ENCODE results near the gene PUDP.
A peak's percentile ranks its signal among the peaks of the same experiment; 100 is the strongest.

PUDP gene

DNA sequence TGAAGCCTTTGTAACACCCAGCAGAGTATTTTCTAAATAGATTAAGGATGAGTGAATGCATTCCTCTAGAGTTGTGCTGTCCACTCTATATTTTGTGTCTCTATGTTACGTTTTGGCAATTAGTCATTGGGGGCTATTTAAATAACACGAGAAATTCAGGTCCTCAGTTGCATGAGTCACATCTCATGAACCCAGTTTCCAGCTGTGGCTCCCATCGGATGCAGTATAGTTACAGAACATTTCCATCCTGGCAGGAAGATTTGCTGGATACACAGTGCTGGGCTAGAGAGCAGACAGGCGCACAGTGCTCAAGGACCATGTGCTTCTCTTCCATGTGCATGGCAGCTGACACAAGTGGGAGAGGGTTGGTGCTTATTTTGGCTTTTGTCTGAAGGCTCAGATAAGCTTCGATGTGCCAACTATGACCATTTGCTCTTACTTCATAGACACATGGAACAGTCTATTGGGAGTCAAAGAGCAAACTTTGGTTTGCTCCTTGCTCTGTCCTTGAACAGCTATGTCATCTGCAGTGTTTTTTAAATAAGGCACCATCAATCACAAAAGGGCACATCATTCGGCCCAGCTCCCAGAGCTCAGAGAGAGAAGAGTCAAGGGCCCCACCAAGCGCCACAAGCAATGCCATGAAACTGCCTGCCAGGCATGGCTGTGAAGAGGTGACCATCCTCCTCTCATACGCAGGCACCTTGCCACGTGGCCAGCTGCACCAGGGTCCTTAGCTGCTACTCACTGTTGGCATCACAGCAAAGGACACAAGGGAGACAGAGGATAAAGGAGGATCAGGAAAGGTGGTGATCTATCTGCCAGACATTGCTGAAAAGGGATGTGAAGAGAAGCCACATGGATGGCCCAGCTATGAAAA, 8.5 kb downstream of the PUDP start:
- peaks cover 11% of the 10 kb centered on the region for H3K4me1 Mint-ChIP-seq (ENCODE audit: low read depth)

DNA sequence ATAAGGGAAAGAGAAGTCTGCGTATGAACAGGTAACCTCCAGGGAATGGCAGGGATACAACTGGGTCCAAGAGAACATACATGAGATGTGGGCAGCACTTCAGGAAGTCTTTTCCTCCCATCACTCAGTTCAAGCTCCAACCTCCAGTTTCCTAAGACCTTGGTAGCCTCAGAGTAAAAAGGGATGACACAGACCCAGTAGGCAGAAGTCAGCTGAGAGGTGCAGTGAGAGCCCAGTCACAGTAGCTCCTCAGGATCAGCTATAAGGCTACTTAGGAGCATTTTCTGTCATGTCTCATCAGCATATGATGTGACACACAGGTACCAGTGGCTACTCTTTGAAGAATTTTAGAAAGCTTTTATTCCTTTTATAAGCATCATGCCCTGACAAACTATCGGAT, 13.0 kb downstream of the PUDP start:
- Mint-ChIP-seq H3K27me3 (no peaks in the 10 kb centered on the region), H3K9me3 (no peaks in the 10 kb centered on the region), H3K4me3 (no peak overlapping the region), H3K4me1 (ENCODE audit: low read depth) (peaks cover 24% of the 10 kb centered on the region), H3K27ac (no peak overlapping the region), H3K36me3 (ENCODE audit: low read depth) (peaks cover 13% of the 10 kb centered on the region)
- intact Hi-C loops (cut with micrococcal nuclease) = no loop called here

More for the DNA sequence above, 8.5 kb downstream of the PUDP start:
- Mint-ChIP-seq H3K9me3 (no peaks in the 10 kb centered on the region), H3K27me3 (no peaks in the 10 kb centered on the region), H3K36me3 (ENCODE audit: low read depth) (peaks cover 7% of the 10 kb centered on the region), H3K4me3 (no peak overlapping the region), H3K27ac (no peak overlapping the region)
- intact Hi-C loops (cut with micrococcal nuclease) = loop anchor here (10.0 kb wide), 1 partner anchor 785 kb away; the partner anchor contains the start of gene PNPLA4

DNA sequence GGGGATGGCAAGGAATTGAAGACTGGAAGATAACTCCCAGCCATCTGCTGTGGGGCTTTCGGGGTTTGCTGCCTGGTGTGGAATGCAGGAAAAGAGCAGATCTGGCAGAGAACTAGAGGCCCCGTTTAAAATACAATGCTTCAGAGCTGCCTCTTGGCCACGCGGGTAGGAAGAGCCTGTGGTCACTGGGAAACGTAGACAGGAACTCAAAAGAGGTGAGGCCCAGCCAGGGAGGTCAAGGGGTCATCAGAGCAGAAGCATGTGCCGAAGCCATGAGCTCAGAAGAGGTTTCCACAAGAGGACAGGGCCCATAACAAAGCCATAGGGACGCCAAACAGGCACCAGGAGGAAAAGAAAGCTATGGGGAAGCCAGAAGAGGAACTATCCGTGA, 14.9 kb downstream of the PUDP start:
- Mint-ChIP-seq H3K27ac (peak overlapping the region; percentile 87), H3K36me3 (ENCODE audit: low read depth) (peaks cover 6% of the 10 kb centered on the region), H3K4me1 (ENCODE audit: low read depth) (peaks cover 24% of the 10 kb centered on the region), H3K27me3 (no peaks in the 10 kb centered on the region), H3K9me3 (no peaks in the 10 kb centered on the region), H3K4me3 (no peak overlapping the region)
- intact Hi-C loops (cut with micrococcal nuclease) = no loop called here

DNA sequence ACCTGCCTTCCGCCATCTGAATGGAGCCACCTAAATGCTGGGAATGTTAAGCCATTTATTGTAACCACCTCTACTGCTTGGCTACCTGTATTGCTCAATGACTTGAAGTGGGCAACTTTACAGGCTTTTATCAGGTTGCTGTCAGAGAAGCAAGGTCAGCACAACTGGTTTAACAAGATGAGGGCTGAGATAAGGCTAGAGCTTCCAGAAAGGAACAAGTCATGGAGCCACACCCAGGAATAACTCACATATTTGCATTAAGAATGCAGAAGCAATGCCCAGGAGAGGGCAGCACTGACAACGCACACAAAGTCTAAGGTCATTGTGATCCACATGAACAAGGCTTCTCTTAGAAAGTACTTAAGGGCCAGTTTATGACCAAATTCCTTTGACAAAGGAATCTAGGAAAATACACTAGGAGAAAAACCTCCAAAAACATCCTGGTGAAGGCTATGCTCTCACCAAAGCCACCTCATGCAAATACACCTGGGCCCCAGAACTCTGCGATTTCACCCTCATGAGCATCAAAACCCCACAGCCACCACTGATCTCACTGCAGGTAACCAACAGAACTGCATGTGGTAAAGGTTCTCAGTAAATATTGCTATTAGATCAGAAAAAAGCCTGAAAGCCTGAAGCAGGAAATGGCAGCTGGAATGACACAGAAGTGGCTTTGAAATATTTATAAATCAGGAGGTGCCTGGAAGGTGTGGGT, 15.5 kb downstream of the PUDP start:
- Mint-ChIP-seq H3K27me3 (no peaks in the 10 kb centered on the region), H3K4me1 (ENCODE audit: low read depth) (peaks cover 24% of the 10 kb centered on the region), H3K27ac (peak overlapping the region; percentile 87), H3K9me3 (no peaks in the 10 kb centered on the region), H3K36me3 (ENCODE audit: low read depth) (peaks cover 6% of the 10 kb centered on the region), H3K4me3 (no peak overlapping the region)
- intact Hi-C loops (cut with micrococcal nuclease) = no loop called here

DNA sequence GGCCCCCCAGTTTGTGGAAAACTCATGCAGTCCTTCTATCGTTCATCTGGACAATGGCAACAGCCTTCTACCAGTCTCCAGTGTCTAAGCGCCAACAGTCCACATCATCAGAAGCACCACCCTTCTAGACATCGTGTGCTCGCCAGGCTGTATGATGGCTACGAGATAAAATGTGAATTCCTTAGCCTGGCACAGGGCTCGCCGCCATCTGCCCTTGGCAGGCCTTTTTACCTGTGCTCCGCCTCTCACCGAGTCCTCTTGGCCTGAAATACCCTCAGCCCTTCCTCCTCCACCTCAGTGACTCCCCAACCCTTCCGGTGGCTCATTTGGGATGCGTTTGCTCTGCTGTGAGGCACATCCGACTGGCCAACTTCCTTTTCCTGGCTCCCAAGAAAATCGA, 16.3 kb downstream of the PUDP start:
- H3K36me3 Mint-ChIP-seq (ENCODE audit: low read depth) = peaks cover 6% of the 10 kb centered on the region
- H3K4me3 Mint-ChIP-seq = no peak overlapping the region
- intact Hi-C loops (cut with micrococcal nuclease) = no loop called here
- no peaks in the 10 kb centered on the region for H3K9me3 Mint-ChIP-seq
- H3K27ac Mint-ChIP-seq = peak overlapping the region; percentile 20
- H3K27me3 Mint-ChIP-seq = no peaks in the 10 kb centered on the region
- H3K4me1 Mint-ChIP-seq (ENCODE audit: low read depth) = peaks cover 24% of the 10 kb centered on the region

DNA sequence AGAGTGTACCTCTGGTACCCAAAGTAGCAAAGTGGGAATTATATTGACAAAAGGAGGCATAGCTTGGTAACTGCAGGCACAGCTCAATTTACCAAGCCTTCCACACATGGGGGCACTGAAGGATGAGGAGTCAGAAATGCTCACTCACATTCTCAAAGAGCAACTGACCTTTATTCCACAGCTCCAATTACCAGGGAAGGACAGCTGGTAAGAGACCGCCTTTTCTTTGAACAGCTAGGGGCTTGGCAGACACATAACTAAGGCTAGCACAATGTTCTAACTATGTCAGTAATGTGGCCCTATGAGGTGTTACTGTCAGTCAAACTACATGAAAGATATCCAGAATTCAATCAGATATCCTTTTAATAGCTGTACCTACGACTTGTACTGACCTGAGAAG, 20.9 kb downstream of the PUDP start:
- no peaks in the 10 kb centered on the region for H3K9me3 Mint-ChIP-seq
- H3K4me1 Mint-ChIP-seq (ENCODE audit: low read depth) = no peaks in the 10 kb centered on the region
- intact Hi-C loops (cut with micrococcal nuclease) = no loop called here
- H3K27ac Mint-ChIP-seq = no peak overlapping the region
- H3K4me3 Mint-ChIP-seq = no peak overlapping the region
- H3K27me3 Mint-ChIP-seq = no peaks in the 10 kb centered on the region
- H3K36me3 Mint-ChIP-seq (ENCODE audit: low read depth) = peaks cover 12% of the 10 kb centered on the region

DNA sequence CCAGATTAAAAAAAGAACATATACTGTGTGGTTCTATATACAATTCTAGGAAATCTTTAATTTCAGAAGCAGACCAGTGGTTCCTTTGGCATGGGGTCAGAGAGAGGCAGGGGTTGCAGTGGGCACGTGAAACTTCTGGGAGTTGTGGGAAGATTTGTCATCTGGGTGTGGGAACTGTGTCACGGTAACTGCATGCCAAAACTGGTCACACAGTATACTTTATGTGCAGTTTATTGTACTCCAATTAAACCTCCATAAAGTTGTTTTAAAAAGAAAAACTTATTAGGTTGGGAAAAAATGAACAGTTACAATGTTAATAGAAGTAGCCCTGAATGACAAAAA, 27.1 kb downstream of the PUDP start:
- H3K36me3 Mint-ChIP-seq (ENCODE audit: low read depth) = peaks cover 6% of the 10 kb centered on the region

DNA sequence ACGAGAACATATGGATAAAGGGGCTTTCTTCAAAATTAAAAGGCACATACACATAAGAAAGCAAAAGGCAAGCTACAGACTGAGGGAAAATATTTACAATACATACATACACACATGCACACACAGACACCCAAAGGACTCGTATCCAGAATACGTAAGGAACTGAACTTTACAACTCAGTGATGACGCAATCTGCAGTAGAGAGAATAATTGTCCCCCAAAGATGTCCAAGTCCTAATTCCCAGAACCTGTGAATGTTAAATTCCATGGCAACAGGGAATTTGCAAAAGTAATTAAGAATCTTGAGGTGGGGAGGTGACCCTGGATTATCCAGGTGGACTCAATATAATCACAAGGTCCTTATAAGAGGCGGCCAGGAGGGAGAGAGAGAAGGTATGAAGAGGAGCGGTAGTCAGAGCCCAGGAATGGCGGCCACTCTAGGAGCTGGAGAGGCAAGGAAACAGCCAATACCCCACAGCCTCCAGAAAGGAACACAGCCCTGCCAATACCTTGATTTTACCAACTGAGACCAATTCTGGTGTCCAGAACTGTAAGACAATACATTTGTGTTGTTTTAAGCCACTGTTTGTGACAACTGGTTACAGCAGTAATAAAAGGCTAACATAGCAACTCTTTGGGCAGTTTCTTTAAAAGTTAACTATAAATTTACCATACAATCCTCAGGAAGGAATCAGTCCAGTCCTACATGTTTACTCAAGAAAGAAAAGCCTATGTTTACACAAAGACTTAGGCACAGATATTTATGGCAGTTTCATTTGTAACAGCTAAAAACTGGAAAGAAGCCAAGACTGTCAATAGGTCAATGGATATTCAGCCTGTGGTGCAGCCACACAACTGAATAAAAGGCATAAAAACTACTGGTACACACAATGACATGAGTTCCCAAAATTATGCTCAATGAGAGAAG, 27.7 kb downstream of the PUDP start:
- Mint-ChIP-seq H3K9me3 (no peaks in the 10 kb centered on the region), H3K27me3 (no peaks in the 10 kb centered on the region), H3K4me1 (ENCODE audit: low read depth) (peaks cover 13% of the 10 kb centered on the region), H3K4me3 (no peak overlapping the region), H3K27ac (no peak overlapping the region), H3K36me3 (ENCODE audit: low read depth) (no peaks in the 10 kb centered on the region)
- intact Hi-C loops (cut with micrococcal nuclease) = no loop called here

More for the DNA sequence above, 27.1 kb downstream of the PUDP start:
- no peak overlapping the region for H3K27ac Mint-ChIP-seq
- H3K4me3 Mint-ChIP-seq = no peak overlapping the region
- intact Hi-C loops (cut with micrococcal nuclease) = no loop called here
- no peaks in the 10 kb centered on the region for H3K9me3 Mint-ChIP-seq
- H3K27me3 Mint-ChIP-seq = no peaks in the 10 kb centered on the region
- H3K4me1 Mint-ChIP-seq (ENCODE audit: low read depth) = peaks cover 13% of the 10 kb centered on the region

DNA sequence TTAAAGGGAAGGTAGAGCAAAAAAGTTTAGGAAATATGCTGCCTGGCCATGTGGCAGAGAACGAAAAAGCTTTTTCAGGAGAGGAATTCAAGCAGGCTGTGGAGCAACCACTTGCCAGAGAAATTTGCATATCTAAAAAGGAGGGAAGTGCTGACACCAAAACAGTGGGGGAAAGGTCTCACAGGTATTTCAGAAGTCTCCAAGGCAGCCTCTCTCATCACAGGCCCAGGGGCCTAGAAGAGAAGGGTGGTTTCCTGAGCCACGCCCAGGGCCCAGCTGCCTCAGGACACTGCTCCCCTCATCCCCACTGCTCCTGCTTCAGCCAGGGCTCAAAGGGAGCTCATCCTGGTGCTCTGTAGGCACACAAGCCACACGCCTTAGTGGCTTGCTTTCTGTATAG, 30.4 kb downstream of the PUDP start:
- Mint-ChIP-seq H3K36me3 (ENCODE audit: low read depth) (no peaks in the 10 kb centered on the region), H3K27ac (no peak overlapping the region), H3K9me3 (no peaks in the 10 kb centered on the region), H3K27me3 (no peaks in the 10 kb centered on the region), H3K4me3 (no peak overlapping the region), H3K4me1 (ENCODE audit: low read depth) (peaks cover 13% of the 10 kb centered on the region)
- intact Hi-C loops (cut with micrococcal nuclease) = no loop called here

DNA sequence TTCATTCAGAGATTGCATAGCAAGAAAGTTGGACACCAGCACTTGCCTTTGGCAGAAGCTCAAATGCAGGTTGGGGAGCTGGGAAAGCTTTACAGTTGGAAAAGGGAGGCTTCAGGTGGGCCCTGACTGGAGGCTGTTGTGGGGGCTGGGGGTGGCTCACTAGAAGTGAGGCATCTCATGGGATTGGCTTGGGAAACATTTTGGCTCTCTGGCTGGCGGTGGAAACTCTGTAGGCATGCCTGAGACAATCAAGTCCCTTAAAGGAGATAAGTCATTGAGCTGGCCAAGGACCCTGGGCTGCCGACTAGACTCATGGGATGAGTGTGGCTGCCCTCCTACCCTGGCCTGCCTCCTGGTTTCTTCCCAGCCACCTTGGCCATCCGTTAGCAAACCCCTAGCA, 31.9 kb downstream of the PUDP start:
- H3K4me3 Mint-ChIP-seq = no peak overlapping the region
- H3K4me1 Mint-ChIP-seq (ENCODE audit: low read depth) = peaks cover 8% of the 10 kb centered on the region
- no peaks in the 10 kb centered on the region for H3K27me3 Mint-ChIP-seq
- no peak overlapping the region for H3K27ac Mint-ChIP-seq
- no peaks in the 10 kb centered on the region for H3K36me3 Mint-ChIP-seq (ENCODE audit: low read depth)
- intact Hi-C loops (cut with micrococcal nuclease) = no loop called here
- H3K9me3 Mint-ChIP-seq = no peaks in the 10 kb centered on the region

DNA sequence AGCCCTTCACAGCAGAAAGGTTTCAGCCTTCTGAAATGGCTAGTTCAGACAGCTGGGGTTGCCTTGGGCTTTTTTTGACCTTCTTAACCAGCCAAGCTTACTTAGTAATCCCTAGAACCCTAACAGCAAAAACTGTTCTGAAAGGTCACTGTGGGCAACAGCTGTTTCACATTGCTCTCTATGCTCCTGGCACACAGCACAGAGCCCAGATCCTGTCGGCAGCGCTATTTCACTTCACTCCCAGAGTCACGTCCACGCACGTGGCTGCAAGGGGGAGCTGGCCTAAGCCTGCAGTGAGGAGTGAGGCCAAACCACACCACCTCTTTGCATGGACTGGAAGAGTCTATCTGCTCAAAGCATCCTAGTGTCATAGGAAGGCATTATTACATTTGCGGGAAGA, 32.4 kb downstream of the PUDP start:
- Mint-ChIP-seq H3K36me3 (ENCODE audit: low read depth) (no peaks in the 10 kb centered on the region), H3K27ac (no peak overlapping the region), H3K4me3 (no peak overlapping the region)

DNA sequence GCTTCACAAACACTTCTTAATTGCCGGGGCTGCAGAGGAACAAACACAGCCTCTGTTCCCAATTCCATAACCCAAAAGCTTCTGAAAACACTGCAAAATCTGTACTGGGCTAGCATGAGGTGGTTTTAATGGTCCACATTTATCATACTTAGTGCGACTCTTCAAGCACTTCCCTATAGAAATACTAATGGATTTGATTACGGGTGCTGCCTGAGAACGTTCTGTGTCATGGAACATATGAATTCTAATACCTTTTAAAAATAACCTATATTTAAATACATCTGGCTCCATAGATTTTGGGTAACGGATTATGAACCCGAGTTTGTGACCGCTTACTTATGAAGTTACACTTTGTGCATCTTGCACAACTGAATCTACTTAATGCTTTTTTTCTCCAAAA, 35.9 kb downstream of the PUDP start:
- Mint-ChIP-seq H3K9me3 (no peaks in the 10 kb centered on the region), H3K27ac (no peak overlapping the region), H3K4me3 (no peak overlapping the region), H3K4me1 (ENCODE audit: low read depth) (peaks cover 30% of the 10 kb centered on the region), H3K36me3 (ENCODE audit: low read depth) (peaks cover 9% of the 10 kb centered on the region), H3K27me3 (no peaks in the 10 kb centered on the region)
- intact Hi-C loops (cut with micrococcal nuclease) = no loop called here

More for the DNA sequence above, 32.4 kb downstream of the PUDP start:
- intact Hi-C loops (cut with micrococcal nuclease) = no loop called here
- Mint-ChIP-seq H3K27me3 (no peaks in the 10 kb centered on the region), H3K4me1 (ENCODE audit: low read depth) (peaks cover 8% of the 10 kb centered on the region), H3K9me3 (no peaks in the 10 kb centered on the region)

DNA sequence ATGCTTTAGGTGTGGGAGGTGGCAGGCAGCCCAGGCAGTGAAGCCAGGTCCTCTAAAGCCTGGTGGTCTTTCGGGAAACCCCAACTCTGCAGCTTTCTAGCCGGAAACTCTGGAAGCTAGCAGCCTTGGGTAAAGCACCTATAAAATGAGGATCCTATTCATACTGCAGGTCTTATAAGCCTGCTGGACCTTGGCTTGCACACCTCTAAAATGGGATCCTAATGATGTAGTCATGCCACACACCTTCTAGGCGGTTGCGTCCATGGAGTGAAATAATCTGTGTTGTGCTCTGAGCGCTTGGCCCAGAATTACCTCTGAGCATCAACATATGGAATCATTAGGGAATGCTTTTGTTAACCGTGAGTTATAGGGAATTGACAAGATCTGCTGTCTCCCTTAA, 36.4 kb downstream of the PUDP start:
- intact Hi-C loops (cut with micrococcal nuclease) = no loop called here
- Mint-ChIP-seq H3K27me3 (no peaks in the 10 kb centered on the region), H3K36me3 (ENCODE audit: low read depth) (peaks cover 11% of the 10 kb centered on the region), H3K9me3 (no peaks in the 10 kb centered on the region), H3K4me3 (no peak overlapping the region), H3K27ac (no peak overlapping the region), H3K4me1 (ENCODE audit: low read depth) (peaks cover 30% of the 10 kb centered on the region)

DNA sequence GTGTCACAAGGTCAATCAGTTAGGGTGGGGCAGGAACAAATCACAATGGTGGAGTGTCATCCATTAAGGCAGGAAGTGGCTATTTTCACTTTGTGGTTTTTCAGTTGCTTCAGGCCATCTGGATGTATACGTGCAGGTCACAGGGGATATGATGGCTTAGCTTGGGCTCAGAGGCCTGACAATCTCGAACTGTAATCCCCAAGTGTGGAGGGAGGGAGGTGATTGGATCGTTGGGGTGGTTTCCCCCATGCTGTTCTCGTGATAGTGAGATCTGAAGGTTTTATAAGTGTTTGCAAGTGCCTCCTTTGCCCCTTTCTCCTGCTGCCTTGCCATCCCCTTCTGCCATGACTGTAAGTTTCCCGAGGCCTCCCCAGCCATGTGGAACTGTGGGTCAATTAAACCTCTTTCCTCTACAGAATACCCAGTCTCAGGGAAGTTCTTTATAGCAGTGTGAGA, 37.1 kb downstream of the PUDP start:
- H3K27ac Mint-ChIP-seq = peak overlapping the region; percentile 50
- H3K9me3 Mint-ChIP-seq = no peaks in the 10 kb centered on the region
- H3K27me3 Mint-ChIP-seq = no peaks in the 10 kb centered on the region
- H3K4me1 Mint-ChIP-seq (ENCODE audit: low read depth) = peaks cover 30% of the 10 kb centered on the region
- H3K36me3 Mint-ChIP-seq (ENCODE audit: low read depth) = peaks cover 11% of the 10 kb centered on the region
- intact Hi-C loops (cut with micrococcal nuclease) = no loop called here
- no peak overlapping the region for H3K4me3 Mint-ChIP-seq
